Duodenal mucosa (tissue), 2 donors: ENCODE data around the gene NCOR2.
A peak's percentile ranks its signal among the peaks of the same experiment; 100 is the strongest.

Experiments
- H3K27ac ChIP-seq: one replicate; pipeline ENCODE4 v1.7.0; 2013; ENCODE audit warnings: low read depth, low read length
- H3K27me3 ChIP-seq, 2 donors: one replicate each; pipeline ENCODE4 v1.7.0; 2013; ENCODE audit warnings: low read length in 2 of 2, control low read depth in 1 of 2; ENCODE audit not compliant: insufficient read depth in 2 of 2, control insufficient read depth in 1 of 2
- H3K36me3 ChIP-seq, 2 donors: one replicate each; pipeline ENCODE4 v1.7.0; 2013; ENCODE audit warnings: low read length in 2 of 2, control low read depth in 1 of 2; ENCODE audit not compliant: insufficient read depth in 2 of 2, control insufficient read depth in 1 of 2
- H3K4me1 ChIP-seq, 2 donors: one replicate each; pipeline ENCODE4 v1.7.0; 2013; ENCODE audit warnings: low read length in 2 of 2, control low read depth in 1 of 2; ENCODE audit not compliant: insufficient read depth in 2 of 2, control insufficient read depth in 1 of 2
- H3K4me3 ChIP-seq, 2 donors: one replicate each; pipeline ENCODE4 v1.7.0; 2013; ENCODE audit warnings: low read length in 2 of 2, low read depth in 1 of 2
- H3K9ac ChIP-seq, 2 donors: one replicate each; pipeline ENCODE4 v1.7.0; 2013; ENCODE audit warnings: low read length in 2 of 2, low read depth in 1 of 2
- H3K9me3 ChIP-seq, 2 donors: one replicate each; pipeline ENCODE4 v1.7.0; 2013; ENCODE audit warnings: low read length in 2 of 2, control low read depth in 1 of 2; ENCODE audit not compliant: control insufficient read depth in 1 of 2

NCOR2 gene

GRCh38 chr12:124609041-124609989, 41.9 kb upstream of the NCOR2 start:
- H3K27ac ChIP-seq = peak overlapping the region; percentile 64

GRCh38 chr12:124608450-124608870, 41.0 kb upstream of the NCOR2 start:
- Histone ChIP-seq H3K4me3 (peak overlapping the region in 1 of 2 donors; percentile 55), H3K9me3 (peaks cover 0 to 2% of the 10 kb centered on the region in 2 donors), H3K36me3 (no peaks in the 10 kb centered on the region), H3K27ac (peak overlapping the region; percentile 64), H3K9ac (peak overlapping the region; percentile 57 to 64), H3K4me1 (peaks cover 55 to 64% of the 10 kb centered on the region in 2 donors), H3K27me3 (no peaks in the 10 kb centered on the region)

More at GRCh38 chr12:124609041-124609989, 41.9 kb upstream of the NCOR2 start:
- H3K9me3 ChIP-seq = peaks cover 0 to 2% of the 10 kb centered on the region in 2 donors
- no peaks in the 10 kb centered on the region for H3K36me3 ChIP-seq
- H3K9ac ChIP-seq = peak overlapping the region; percentile 12 to 64
- H3K4me1 ChIP-seq = peaks cover 46 to 55% of the 10 kb centered on the region in 2 donors
- no peaks in the 10 kb centered on the region for H3K27me3 ChIP-seq
- H3K4me3 ChIP-seq = peak overlapping the region in 1 of 2 donors; percentile 55

- Histone ChIP-seq H3K36me3 (no peaks in the 10 kb centered on the region), H3K27me3 (no peaks in the 10 kb centered on the region), H3K4me1 (peaks cover 61 to 70% of the 10 kb centered on the region in 2 donors), H3K9me3 (no peaks in the 10 kb centered on the region), H3K4me3 (no peak overlapping the region), H3K9ac (peak overlapping the region in 1 of 2 donors; percentile 57), H3K27ac (no peak overlapping the region)
These were observed 40.4 kb upstream of the NCOR2 start for GRCh38 chr12:124607681-124608425.

- peak overlapping the region; percentile 17 for H3K27ac ChIP-seq
These were observed 38.7 kb upstream of the NCOR2 start for GRCh38 chr12:124605883-124606774.

GRCh38 chr12:124605150-124605882, 37.9 kb upstream of the NCOR2 start:
- Histone ChIP-seq H3K9me3 (no peaks in the 10 kb centered on the region), H3K36me3 (no peaks in the 10 kb centered on the region), H3K27me3 (no peaks in the 10 kb centered on the region), H3K27ac (no peak overlapping the region), H3K9ac (peak overlapping the region; percentile 13 to 28), H3K4me1 (peaks cover 66 to 70% of the 10 kb centered on the region in 2 donors), H3K4me3 (peak overlapping the region in 1 of 2 donors; percentile 18)

More at GRCh38 chr12:124605883-124606774, 38.7 kb upstream of the NCOR2 start:
- Histone ChIP-seq H3K36me3 (no peaks in the 10 kb centered on the region), H3K9ac (peak overlapping the region; percentile 13 to 28), H3K9me3 (no peaks in the 10 kb centered on the region), H3K4me3 (peak overlapping the region in 1 of 2 donors; percentile 18), H3K4me1 (peaks cover 66 to 73% of the 10 kb centered on the region in 2 donors), H3K27me3 (no peaks in the 10 kb centered on the region)

- H3K36me3 ChIP-seq = no peaks in the 10 kb centered on the region
- no peaks in the 10 kb centered on the region for H3K9me3 ChIP-seq
- H3K4me3 ChIP-seq = no peak overlapping the region
- peak overlapping the region; percentile 5 to 33 for H3K9ac ChIP-seq
- peaks cover 59 to 60% of the 10 kb centered on the region in 2 donors for H3K4me1 ChIP-seq
- no peaks in the 10 kb centered on the region for H3K27me3 ChIP-seq
- no peak overlapping the region for H3K27ac ChIP-seq
These were observed 36.9 kb upstream of the NCOR2 start for GRCh38 chr12:124604264-124604680.

GRCh38 chr12:124603831-124604251, 36.4 kb upstream of the NCOR2 start:
- peak overlapping the region; percentile 5 to 33 for H3K9ac ChIP-seq
- no peaks in the 10 kb centered on the region for H3K36me3 ChIP-seq
- H3K4me3 ChIP-seq = no peak overlapping the region
- H3K27ac ChIP-seq = no peak overlapping the region
- H3K4me1 ChIP-seq = peaks cover 55% of the 10 kb centered on the region in 2 donors
- H3K9me3 ChIP-seq = no peaks in the 10 kb centered on the region
- no peaks in the 10 kb centered on the region for H3K27me3 ChIP-seq

GRCh38 chr12:124603100-124603541, 35.7 kb upstream of the NCOR2 start:
- H3K27ac ChIP-seq = no peak overlapping the region
- peaks cover 47 to 48% of the 10 kb centered on the region in 2 donors for H3K4me1 ChIP-seq
- H3K9ac ChIP-seq = no peak overlapping the region
- no peaks in the 10 kb centered on the region for H3K36me3 ChIP-seq
- no peaks in the 10 kb centered on the region for H3K9me3 ChIP-seq
- no peaks in the 10 kb centered on the region for H3K27me3 ChIP-seq
- no peak overlapping the region for H3K4me3 ChIP-seq

- no peaks in the 10 kb centered on the region for H3K27me3 ChIP-seq
- no peaks in the 10 kb centered on the region for H3K36me3 ChIP-seq
- peaks cover 40 to 41% of the 10 kb centered on the region in 2 donors for H3K4me1 ChIP-seq
These were observed 34.3 kb upstream of the NCOR2 start for GRCh38 chr12:124601706-124602105.

More at GRCh38 chr12:124601706-124602105, 34.3 kb upstream of the NCOR2 start:
- no peak overlapping the region for H3K9ac ChIP-seq
- no peak overlapping the region for H3K27ac ChIP-seq
- H3K4me3 ChIP-seq = no peak overlapping the region
- H3K9me3 ChIP-seq = no peaks in the 10 kb centered on the region
